GM23338 (cell line): ENCODE data around the gene UBASH3B. TPM values are rescaled to one million over a fixed set of nuclear protein-coding genes. Genes with fewer than 3 reads are reported as not detected.

Experiments
- ATAC-seq: fragments of 200-7000 bp; cut with Tn5 transposase; 3 replicates; pipeline ENCODE4 v1.9.1; 2020
- DNase-seq: peaks from one replicate; pipeline ENCODE4 v3.0.0-alpha.2; 2015; ENCODE audit warnings: low spot score
- H2AFZ ChIP-seq: fragments of 200-600 bp; sonication (generic); 2 replicates; pipeline ENCODE4 v1.8.0; 2016; ENCODE audit warnings: antibody characterized with exemption, mild to moderate bottlenecking, moderate library complexity
- H3F3A ChIP-seq: fragments of 200-600 bp; sonication (generic); replicated peaks from 2 replicates; pipeline ENCODE4 v1.8.0; 2017; ENCODE audit warnings: antibody characterized with exemption, mixed run types, low read depth
- H3K27ac ChIP-seq: fragments of 200-600 bp; sonication (generic); 2 replicates; pipeline ENCODE4 v1.6.1; 2016; ENCODE audit warnings: low read depth
- H3K27me3 ChIP-seq: fragments of 200-600 bp; sonication (generic); 2 replicates; pipeline ENCODE4 v1.8.0; 2016; ENCODE audit warnings: mild to moderate bottlenecking, mixed run types, moderate library complexity; ENCODE audit not compliant: insufficient read depth
- H3K36me3 ChIP-seq: fragments of 200-600 bp; sonication (generic); 2 replicates; pipeline ENCODE4 v1.8.0; 2016; ENCODE audit warnings: mild to moderate bottlenecking; ENCODE audit not compliant: insufficient read depth
- H3K4me1 ChIP-seq: fragments of 200-600 bp; sonication (generic); 2 replicates; pipeline ENCODE4 v1.8.0; 2016; ENCODE audit warnings: mild to moderate bottlenecking, moderate library complexity; ENCODE audit not compliant: insufficient read depth
- H3K4me2 ChIP-seq: fragments of 200-600 bp; sonication (generic); 2 replicates; pipeline ENCODE4 v1.7.1; 2017; ENCODE audit warnings: mixed run types
- H3K4me3 ChIP-seq: fragments of 200-600 bp; sonication (generic); 2 replicates; pipeline ENCODE4 v1.6.1; 2016; ENCODE audit warnings: mixed run types
- H3K79me2 ChIP-seq: fragments of 200-600 bp; sonication (generic); replicated peaks from 2 replicates; pipeline ENCODE4 v1.8.0; 2017; ENCODE audit warnings: mild to moderate bottlenecking; ENCODE audit not compliant: insufficient read depth
- H3K9me2 ChIP-seq: fragments of 200-600 bp; sonication (generic); 2 replicates; pipeline ENCODE4 v1.8.0; 2017; ENCODE audit not compliant: insufficient read depth
- H4K20me1 ChIP-seq: fragments of 200-600 bp; sonication (generic); replicated peaks from 2 replicates; pipeline ENCODE4 v1.8.0; 2017; ENCODE audit warnings: mild to moderate bottlenecking; ENCODE audit not compliant: insufficient read depth
- H3K27ac Mint-ChIP-seq: 2 replicates; pipeline ENCODE4 v1.8.0; 2020; ENCODE audit warnings: inconsistent platforms, mild to moderate bottlenecking, moderate library complexity, mixed read lengths
- H3K27me3 Mint-ChIP-seq: 3 replicates; pipeline ENCODE4 v1.8.0; 2022; ENCODE audit warnings: low read depth, mild to moderate bottlenecking, moderate library complexity, mixed read lengths, inconsistent platforms; ENCODE audit not compliant: insufficient read depth, poor library complexity
- H3K36me3 Mint-ChIP-seq: 3 replicates; pipeline ENCODE4 v1.8.0; 2021; ENCODE audit warnings: low read depth, mild to moderate bottlenecking, inconsistent platforms, moderate library complexity, mixed read lengths
- H3K4me1 Mint-ChIP-seq: 3 replicates; pipeline ENCODE4 v1.8.0; 2020; ENCODE audit warnings: mild to moderate bottlenecking, inconsistent platforms, mixed read lengths
- H3K4me3 Mint-ChIP-seq: 3 replicates; pipeline ENCODE4 v1.8.0; 2021; ENCODE audit warnings: moderate library complexity, mild to moderate bottlenecking, inconsistent platforms, mixed read lengths
- H3K9me3 Mint-ChIP-seq: 3 replicates; pipeline ENCODE4 v1.8.0; 2020; ENCODE audit warnings: moderate library complexity, mild to moderate bottlenecking, inconsistent platforms, mixed read lengths
- CREB1 ChIP-seq: fragments of 250-450 bp; sonication (Bioruptor Pico); IDR thresholded peaks from 2 replicates; pipeline ENCODE4 v1.5.0; 2020; ENCODE audit warnings: low read depth, mild to moderate bottlenecking, moderate library complexity
- ETS1 ChIP-seq: IDR thresholded peaks from 2 replicates; pipeline ENCODE4 v1.6.1; 2016; ENCODE audit warnings: antibody characterized with exemption
- JUNB ChIP-seq: IDR thresholded peaks from one replicate; pipeline ENCODE4 v1.6.1; 2016; ENCODE audit warnings: antibody characterized with exemption; ENCODE audit not compliant: unreplicated experiment
- POLR2AphosphoS5 ChIP-seq: IDR thresholded peaks from 2 replicates; pipeline ENCODE4 v1.6.1; 2016; ENCODE audit warnings: antibody characterized with exemption, low read depth
- STAT1 ChIP-seq: IDR thresholded peaks from one replicate; pipeline ENCODE4 v1.6.1; 2016; ENCODE audit warnings: antibody characterized with exemption; ENCODE audit not compliant: unreplicated experiment
- ZNF462 ChIP-seq: fragments of 250-450 bp; sonication (Bioruptor Pico); IDR thresholded peaks from 2 replicates; pipeline ENCODE4 v1.5.0; 2020; ENCODE audit warnings: mild to moderate bottlenecking, moderate library complexity
- polyA plus RNA-seq: library from polyadenylated mRNA; unstranded; fragments of >200 nt; fragmentation: Nextera tagmentation; extraction: Ambion mirVana; gene quantifications from 2 replicates; pipeline ENCODE4 v1.2.1, GENCODE V29; 2016
- total RNA-seq: library from RNA; depleted of rRNA; stranded (reverse); fragments of >200 nt; shearing (Covaris generic); gene quantifications from 2 replicates; pipeline ENCODE4 v1.2.3, GENCODE V29; 2014

UBASH3B gene
- total and polyA plus RNA-seq, 2 experiments from 2014 or later: 2.1 to 12.0 TPM

GRCh38 chr11:122714004-122714403 lies 58.5 kb downstream of the UBASH3B start:
- no peak for ATAC-seq
- TF ChIP-seq POLR2AphosphoS5: no peak
- no peak for TF ChIP-seq STAT1
- TF ChIP-seq CREB1 (CRISPR knock-in tag): no peak
- TF ChIP-seq JUNB: no peak
- no peak for TF ChIP-seq ETS1
- no peak for TF ChIP-seq ZNF462 (CRISPR knock-in tag)

More at GRCh38 chr11:122714004-122714403, 58.5 kb downstream of the UBASH3B start:
- no peaks in the 10 kb centered on the region for H3K79me2 ChIP-seq
- peaks cover 2% of the 10 kb centered on the region; the same call in 1 of the 3 replicates for H3K4me1 Mint-ChIP-seq
- no peaks in the 10 kb centered on the region for H4K20me1 ChIP-seq
- H3K27ac ChIP-seq: no peak overlapping the region
- H3F3A ChIP-seq: no peaks in the 10 kb centered on the region
- no peak overlapping the region for H3K4me2 ChIP-seq
- no peaks in the 10 kb centered on the region for H3K9me3 Mint-ChIP-seq
- H3K27me3 Mint-ChIP-seq: no peaks in the 10 kb centered on the region
- no peak for DNase-seq
- H3K4me1 ChIP-seq: no peaks in the 10 kb centered on the region
- no peaks in the 10 kb centered on the region for H3K36me3 ChIP-seq
- H3K27me3 ChIP-seq: no peaks in the 10 kb centered on the region
- H3K4me3 ChIP-seq: no peak overlapping the region
- no peaks in the 10 kb centered on the region for H3K36me3 Mint-ChIP-seq
- H3K4me3 Mint-ChIP-seq: no peak overlapping the region
- H3K9me2 ChIP-seq: no peaks in the 10 kb centered on the region
- H3K27ac Mint-ChIP-seq: no peak overlapping the region
- H2AFZ ChIP-seq: no peak overlapping the region
